Ovary (tissue), 3 donors: Measurements from ENCODE around the gene USP24.

ENCODE experiments used
- CTCF ChIP-seq, 3 donors: fragments of 450-650 bp in 2 of 3; fragments of 200-600 bp in 1 of 3; IDR thresholded peaks; one replicate each; pipeline versions ENCODE4 v1.5.1 to v1.8.0; 2016 to 2022; ENCODE audit warnings: antibody characterized with exemption in 3 of 3, mild to moderate bottlenecking in 1 of 3
- EP300 ChIP-seq: sonication (generic); formaldehyde crosslinking; IDR thresholded peaks from one replicate; pipeline ENCODE4 v1.6.1; 2017; ENCODE audit warnings: antibody characterized with exemption
- POLR2A ChIP-seq: fragments of 450-650 bp; IDR thresholded peaks from one replicate; pipeline ENCODE4 v1.6.1; 2017; ENCODE audit warnings: antibody characterized with exemption, mild to moderate bottlenecking, moderate library complexity
- donor health status: DM: no; HTN: no; CAD: no.

- no peak for TF ChIP-seq CTCF (IDR thresholded peaks at IDR 0.05)
- TF ChIP-seq POLR2A, result no peak
- no peak for TF ChIP-seq EP300
These were observed 157.2 kb downstream of the USP24 start for GRCh38 chr1:55057956-55058298.
